ENCODE results near the gene ABLIM3.
A peak's percentile ranks its signal among the peaks of the same experiment; 100 is the strongest.

The ABLIM3 gene

GRCh38 chr5:149221326-149221725 is 80.0 kb downstream of the ABLIM3 start:
- no peak for DNase-seq

- DNase-seq = no peak
Observed at GRCh38 chr5:149221731-149222342, 80.5 kb downstream of the ABLIM3 start.

GRCh38 chr5:149223081-149223848 is 82.0 kb downstream of the ABLIM3 start:
- DNase-seq = no peak

GRCh38 chr5:149224282-149224681 is 83.0 kb downstream of the ABLIM3 start:
- DNase-seq = no peak

- DNase-seq = no peak
Observed at GRCh38 chr5:149227168-149227826, 86.0 kb downstream of the ABLIM3 start.

GRCh38 chr5:149228618-149229297 is 87.5 kb downstream of the ABLIM3 start:
- no peak for DNase-seq

GRCh38 chr5:149229298-149229937 is 88.1 kb downstream of the ABLIM3 start:
- no peak for DNase-seq

- DNase-seq = no peak
Observed at GRCh38 chr5:149235841-149236240, 94.5 kb downstream of the ABLIM3 start.

- DNase-seq = no peak
Observed at GRCh38 chr5:149237662-149238061, 96.4 kb downstream of the ABLIM3 start.

- no peak for DNase-seq
Observed at GRCh38 chr5:149238540-149238939, 97.2 kb downstream of the ABLIM3 start.

- no peak for DNase-seq
Observed at GRCh38 chr5:149239917-149240316, 98.6 kb downstream of the ABLIM3 start.

GRCh38 chr5:149240354-149240998 is 99.2 kb downstream of the ABLIM3 start:
- DNase-seq = peak; percentile 72

GRCh38 chr5:149242339-149242738 is 101.0 kb downstream of the ABLIM3 start:
- no peak for DNase-seq

- DNase-seq = no peak
Observed at GRCh38 chr5:149246906-149247305, 105.6 kb downstream of the ABLIM3 start.

- DNase-seq = no peak
Observed at GRCh38 chr5:149247726-149248125, 106.4 kb downstream of the ABLIM3 start.

GRCh38 chr5:149251546-149251945 is 110.3 kb downstream of the ABLIM3 start:
- no peak for DNase-seq

GRCh38 chr5:149254506-149254905 is 113.2 kb downstream of the ABLIM3 start:
- DNase-seq = no peak

GRCh38 chr5:149256451-149256850 is 115.2 kb downstream of the ABLIM3 start:
- DNase-seq = no peak

GRCh38 chr5:149257131-149257530 is 115.8 kb downstream of the ABLIM3 start:
- no peak for DNase-seq

GRCh38 chr5:149257889-149258705 is 116.8 kb downstream of the ABLIM3 start:
- no peak for DNase-seq

GRCh38 chr5:149260761-149261160 is 119.5 kb downstream of the ABLIM3 start:
- no peak for DNase-seq

GRCh38 chr5:149261246-149261645 is 120.0 kb downstream of the ABLIM3 start:
- no peak for DNase-seq
